GM18499 (cell line): ENCODE measurements around the gene NDUFB3.

Source experiments
- ATAC-seq: cut with Tn5 transposase; IDR thresholded peaks from one replicate; pipeline ENCODE4 v1.9.1; 2021; ENCODE audit warnings: moderate number of reproducible peaks; ENCODE audit not compliant: insufficient read depth, unreplicated experiment

NDUFB3 gene

GRCh38 chr2:201127152-201127511, 55.3 kb downstream of the NDUFB3 start:
- ATAC-seq: no peak

GRCh38 chr2:201127570-201127969, 55.8 kb downstream of the NDUFB3 start:
- no peak for ATAC-seq

GRCh38 chr2:201128033-201128432, 56.2 kb downstream of the NDUFB3 start:
- no peak for ATAC-seq

GRCh38 chr2:201128933-201129505, 57.2 kb downstream of the NDUFB3 start:
- no peak for ATAC-seq

GRCh38 chr2:201130524-201131186, 58.9 kb downstream of the NDUFB3 start:
- no peak for ATAC-seq

- ATAC-seq: no peak
Measured at GRCh38 chr2:201132518-201132917, 60.7 kb downstream of the NDUFB3 start.
